Measurements from ENCODE around the gene TXNDC5.

The TXNDC5 gene

GRCh38 chr6:7848229-7848628, 62.4 kb downstream of the TXNDC5 start:
- no peak for DNase-seq

GRCh38 chr6:7846966-7847818, 63.4 kb downstream of the TXNDC5 start:
- DNase-seq, result no peak

GRCh38 chr6:7841781-7842468, 68.7 kb downstream of the TXNDC5 start:
- DNase-seq, result no peak

GRCh38 chr6:7836371-7837026, 74.1 kb downstream of the TXNDC5 start:
- DNase-seq, result no peak

- no peak for DNase-seq
These were observed 76.9 kb downstream of the TXNDC5 start for GRCh38 chr6:7833751-7834070.

- DNase-seq, result no peak
These were observed 77.5 kb downstream of the TXNDC5 start for GRCh38 chr6:7832904-7833750.
